ENCODE measurements around the gene FUT1. TPM values are rescaled to one million over a fixed set of nuclear protein-coding genes. Genes with fewer than 3 reads are reported as not detected.

Gene FUT1
- total RNA-seq, 1 experiment from 2014 or later: 11.5 TPM

GRCh38 chr19:48795055-48795684, 42.7 kb upstream of the FUT1 start (continued):
- TF ChIP-seq CTCF (IDR thresholded peaks at IDR 0.05): peak; percentile 92
- TF ChIP-seq, protein P1, sequence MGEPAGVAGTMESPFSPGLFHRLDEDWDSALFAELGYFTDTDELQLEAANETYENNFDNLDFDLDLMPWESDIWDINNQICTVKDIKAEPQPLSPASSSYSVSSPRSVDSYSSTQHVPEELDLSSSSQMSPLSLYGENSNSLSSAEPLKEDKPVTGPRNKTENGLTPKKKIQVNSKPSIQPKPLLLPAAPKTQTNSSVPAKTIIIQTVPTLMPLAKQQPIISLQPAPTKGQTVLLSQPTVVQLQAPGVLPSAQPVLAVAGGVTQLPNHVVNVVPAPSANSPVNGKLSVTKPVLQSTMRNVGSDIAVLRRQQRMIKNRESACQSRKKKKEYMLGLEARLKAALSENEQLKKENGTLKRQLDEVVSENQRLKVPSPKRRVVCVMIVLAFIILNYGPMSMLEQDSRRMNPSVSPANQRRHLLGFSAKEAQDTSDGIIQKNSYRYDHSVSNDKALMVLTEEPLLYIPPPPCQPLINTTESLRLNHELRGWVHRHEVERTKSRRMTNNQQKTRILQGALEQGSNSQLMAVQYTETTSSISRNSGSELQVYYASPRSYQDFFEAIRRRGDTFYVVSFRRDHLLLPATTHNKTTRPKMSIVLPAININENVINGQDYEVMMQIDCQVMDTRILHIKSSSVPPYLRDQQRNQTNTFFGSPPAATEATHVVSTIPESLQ (CRISPR knock-in tag; IDR thresholded peaks at IDR 0.05): no peak
- TF ChIP-seq ZNF232 (CRISPR knock-in tag; IDR thresholded peaks at IDR 0.05): no peak
- peak; percentile 79 for TF ChIP-seq SP1 (CRISPR knock-in tag; conservative IDR thresholded peaks at IDR 0.05)
- 0 out of 2 replicates have a peak, but pooled peaks have one; percentile 31 for TF ChIP-seq MAX (CRISPR knock-in tag; IDR thresholded peaks at IDR 0.05)

DNA sequence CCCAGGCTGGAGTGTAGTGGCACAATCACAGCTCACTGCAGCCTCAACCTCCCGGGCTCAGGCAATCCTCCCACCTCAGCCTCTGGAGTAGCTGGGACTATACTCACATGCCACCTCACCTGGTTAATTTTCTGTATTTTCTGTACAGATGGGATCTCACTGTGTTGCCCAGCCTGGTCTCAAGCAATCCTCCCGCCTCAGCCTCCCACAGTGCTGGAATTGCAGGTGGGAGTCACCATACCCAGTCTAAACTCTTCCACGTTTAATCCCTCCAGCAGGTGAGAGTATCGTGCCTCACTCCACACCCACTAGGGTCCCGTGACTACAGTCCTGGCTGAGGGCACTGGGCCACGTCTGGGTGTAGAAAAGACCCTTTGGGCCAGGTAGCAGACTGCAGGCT, 41.9 kb upstream of the FUT1 start:
- ATAC-seq (no peak), DNase-seq (ENCODE audit: low spot score) (no peak)
- ChIA-PET CTCF (interaction anchor here (0.7 to 6.7 kb wide), 7 partner anchors 9 to 997 kb away, joined by 3 to 132 read pairs (median 5); partner anchors contain the start of genes BCAT2 and HSD17B14), POLR2A (interaction anchor here (0.7 to 1.6 kb wide), 2 partner anchors 12 to 44 kb away, joined by 3 to 11 read pairs; no protein-coding TSS in a partner anchor)
- no peaks in the 10 kb centered on the region for H3K36me3 Mint-ChIP-seq
- no peaks in the 10 kb centered on the region for H3K9me3 Mint-ChIP-seq
- no peaks in the 10 kb centered on the region; the same call in none of the 2 replicates for H3K27me3 Mint-ChIP-seq (ENCODE audit: low read depth)
- peak overlapping the region; percentile 96; the same call in 1 of the 2 replicates for H3K4me3 Mint-ChIP-seq
- TF ChIP-seq, protein P2, sequence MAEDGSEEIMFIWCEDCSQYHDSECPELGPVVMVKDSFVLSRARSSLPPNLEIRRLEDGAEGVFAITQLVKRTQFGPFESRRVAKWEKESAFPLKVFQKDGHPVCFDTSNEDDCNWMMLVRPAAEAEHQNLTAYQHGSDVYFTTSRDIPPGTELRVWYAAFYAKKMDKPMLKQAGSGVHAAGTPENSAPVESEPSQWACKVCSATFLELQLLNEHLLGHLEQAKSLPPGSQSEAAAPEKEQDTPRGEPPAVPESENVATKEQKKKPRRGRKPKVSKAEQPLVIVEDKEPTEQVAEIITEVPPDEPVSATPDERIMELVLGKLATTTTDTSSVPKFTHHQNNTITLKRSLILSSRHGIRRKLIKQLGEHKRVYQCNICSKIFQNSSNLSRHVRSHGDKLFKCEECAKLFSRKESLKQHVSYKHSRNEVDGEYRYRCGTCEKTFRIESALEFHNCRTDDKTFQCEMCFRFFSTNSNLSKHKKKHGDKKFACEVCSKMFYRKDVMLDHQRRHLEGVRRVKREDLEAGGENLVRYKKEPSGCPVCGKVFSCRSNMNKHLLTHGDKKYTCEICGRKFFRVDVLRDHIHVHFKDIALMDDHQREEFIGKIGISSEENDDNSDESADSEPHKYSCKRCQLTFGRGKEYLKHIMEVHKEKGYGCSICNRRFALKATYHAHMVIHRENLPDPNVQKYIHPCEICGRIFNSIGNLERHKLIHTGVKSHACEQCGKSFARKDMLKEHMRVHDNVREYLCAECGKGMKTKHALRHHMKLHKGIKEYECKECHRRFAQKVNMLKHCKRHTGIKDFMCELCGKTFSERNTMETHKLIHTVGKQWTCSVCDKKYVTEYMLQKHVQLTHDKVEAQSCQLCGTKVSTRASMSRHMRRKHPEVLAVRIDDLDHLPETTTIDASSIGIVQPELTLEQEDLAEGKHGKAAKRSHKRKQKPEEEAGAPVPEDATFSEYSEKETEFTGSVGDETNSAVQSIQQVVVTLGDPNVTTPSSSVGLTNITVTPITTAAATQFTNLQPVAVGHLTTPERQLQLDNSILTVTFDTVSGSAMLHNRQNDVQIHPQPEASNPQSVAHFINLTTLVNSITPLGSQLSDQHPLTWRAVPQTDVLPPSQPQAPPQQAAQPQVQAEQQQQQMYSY (CRISPR knock-in tag; IDR thresholded peaks at IDR 0.05): no peak
- TF ChIP-seq, protein P3, sequence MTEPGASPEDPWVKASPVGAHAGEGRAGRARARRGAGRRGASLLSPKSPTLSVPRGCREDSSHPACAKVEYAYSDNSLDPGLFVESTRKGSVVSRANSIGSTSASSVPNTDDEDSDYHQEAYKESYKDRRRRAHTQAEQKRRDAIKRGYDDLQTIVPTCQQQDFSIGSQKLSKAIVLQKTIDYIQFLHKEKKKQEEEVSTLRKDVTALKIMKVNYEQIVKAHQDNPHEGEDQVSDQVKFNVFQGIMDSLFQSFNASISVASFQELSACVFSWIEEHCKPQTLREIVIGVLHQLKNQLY (CRISPR knock-in tag; IDR thresholded peaks at IDR 0.05): no peak
- peak; percentile 88 for TF ChIP-seq ZNF121 (CRISPR knock-in tag; IDR thresholded peaks at IDR 0.05)
- TF ChIP-seq, protein P4, sequence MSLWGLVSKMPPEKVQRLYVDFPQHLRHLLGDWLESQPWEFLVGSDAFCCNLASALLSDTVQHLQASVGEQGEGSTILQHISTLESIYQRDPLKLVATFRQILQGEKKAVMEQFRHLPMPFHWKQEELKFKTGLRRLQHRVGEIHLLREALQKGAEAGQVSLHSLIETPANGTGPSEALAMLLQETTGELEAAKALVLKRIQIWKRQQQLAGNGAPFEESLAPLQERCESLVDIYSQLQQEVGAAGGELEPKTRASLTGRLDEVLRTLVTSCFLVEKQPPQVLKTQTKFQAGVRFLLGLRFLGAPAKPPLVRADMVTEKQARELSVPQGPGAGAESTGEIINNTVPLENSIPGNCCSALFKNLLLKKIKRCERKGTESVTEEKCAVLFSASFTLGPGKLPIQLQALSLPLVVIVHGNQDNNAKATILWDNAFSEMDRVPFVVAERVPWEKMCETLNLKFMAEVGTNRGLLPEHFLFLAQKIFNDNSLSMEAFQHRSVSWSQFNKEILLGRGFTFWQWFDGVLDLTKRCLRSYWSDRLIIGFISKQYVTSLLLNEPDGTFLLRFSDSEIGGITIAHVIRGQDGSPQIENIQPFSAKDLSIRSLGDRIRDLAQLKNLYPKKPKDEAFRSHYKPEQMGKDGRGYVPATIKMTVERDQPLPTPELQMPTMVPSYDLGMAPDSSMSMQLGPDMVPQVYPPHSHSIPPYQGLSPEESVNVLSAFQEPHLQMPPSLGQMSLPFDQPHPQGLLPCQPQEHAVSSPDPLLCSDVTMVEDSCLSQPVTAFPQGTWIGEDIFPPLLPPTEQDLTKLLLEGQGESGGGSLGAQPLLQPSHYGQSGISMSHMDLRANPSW (CRISPR knock-in tag; conservative IDR thresholded peaks at IDR 0.05; ENCODE audit: low read depth): no peak
- TF ChIP-seq ATF3 (CRISPR knock-in tag; conservative IDR thresholded peaks at IDR 0.05): no peak
- no peak for TF ChIP-seq TEAD4 (CRISPR knock-in tag; IDR thresholded peaks at IDR 0.05)
- 0 out of 2 replicates have a peak, but pooled peaks have one; percentile 11 for TF ChIP-seq FOXP1 (CRISPR knock-in tag; IDR thresholded peaks at IDR 0.05; ENCODE audit: borderline replicate concordance)
- TF ChIP-seq ETV6 (CRISPR knock-in tag; IDR thresholded peaks at IDR 0.05): no peak
- TF ChIP-seq NR2C2 (CRISPR knock-in tag; IDR thresholded peaks at IDR 0.05): no peak
- no peak for TF ChIP-seq ZNF138 (CRISPR knock-in tag; conservative IDR thresholded peaks at IDR 0.05)
- TF ChIP-seq NFYB (CRISPR knock-in tag; conservative IDR thresholded peaks at IDR 0.05; ENCODE audit: low read depth): no peak
- TF ChIP-seq, protein P5, sequence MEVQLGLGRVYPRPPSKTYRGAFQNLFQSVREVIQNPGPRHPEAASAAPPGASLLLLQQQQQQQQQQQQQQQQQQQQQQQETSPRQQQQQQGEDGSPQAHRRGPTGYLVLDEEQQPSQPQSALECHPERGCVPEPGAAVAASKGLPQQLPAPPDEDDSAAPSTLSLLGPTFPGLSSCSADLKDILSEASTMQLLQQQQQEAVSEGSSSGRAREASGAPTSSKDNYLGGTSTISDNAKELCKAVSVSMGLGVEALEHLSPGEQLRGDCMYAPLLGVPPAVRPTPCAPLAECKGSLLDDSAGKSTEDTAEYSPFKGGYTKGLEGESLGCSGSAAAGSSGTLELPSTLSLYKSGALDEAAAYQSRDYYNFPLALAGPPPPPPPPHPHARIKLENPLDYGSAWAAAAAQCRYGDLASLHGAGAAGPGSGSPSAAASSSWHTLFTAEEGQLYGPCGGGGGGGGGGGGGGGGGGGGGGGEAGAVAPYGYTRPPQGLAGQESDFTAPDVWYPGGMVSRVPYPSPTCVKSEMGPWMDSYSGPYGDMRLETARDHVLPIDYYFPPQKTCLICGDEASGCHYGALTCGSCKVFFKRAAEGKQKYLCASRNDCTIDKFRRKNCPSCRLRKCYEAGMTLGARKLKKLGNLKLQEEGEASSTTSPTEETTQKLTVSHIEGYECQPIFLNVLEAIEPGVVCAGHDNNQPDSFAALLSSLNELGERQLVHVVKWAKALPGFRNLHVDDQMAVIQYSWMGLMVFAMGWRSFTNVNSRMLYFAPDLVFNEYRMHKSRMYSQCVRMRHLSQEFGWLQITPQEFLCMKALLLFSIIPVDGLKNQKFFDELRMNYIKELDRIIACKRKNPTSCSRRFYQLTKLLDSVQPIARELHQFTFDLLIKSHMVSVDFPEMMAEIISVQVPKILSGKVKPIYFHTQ (CRISPR knock-in tag; IDR thresholded peaks at IDR 0.05): no peak
- no peak for TF ChIP-seq ZNF219 (CRISPR knock-in tag; IDR thresholded peaks at IDR 0.05; ENCODE audit: borderline replicate concordance)
- H3K27ac Mint-ChIP-seq: no peak overlapping the region
- peaks cover 16% of the 10 kb centered on the region for H3K4me1 Mint-ChIP-seq
